HepG2 (cell line): ENCODE results near the gene RBM12. TPM values are rescaled to one million over a fixed set of nuclear protein-coding genes. Genes with fewer than 3 reads are reported as not detected.

Source experiments
- AGO1 ChIP-seq: fragments of 200-400 bp; formaldehyde crosslinking; IDR thresholded peaks from 2 replicates; pipeline ENCODE4 v1.6.1; 2017; ENCODE audit warnings: mild to moderate bottlenecking, low read depth, low read length, moderate library complexity; ENCODE audit not compliant: poor library complexity, severe bottlenecking
- GABPA ChIP-seq, 2 experiments: IDR thresholded peaks; 2 replicates each; pipeline ENCODE4 v1.6.1; 2011 to 2016; ENCODE audit warnings: low read depth in 2 of 2, low read length in 1 of 2, missing biosample characterization in 1 of 2, missing genetic modification characterization in 1 of 2
- GATAD2A ChIP-seq: IDR thresholded peaks from 2 replicates; pipeline ENCODE4 v1.6.1; 2016
- GMEB1 ChIP-seq: sonication (generic); formaldehyde crosslinking; IDR thresholded peaks from 2 replicates; pipeline ENCODE4 v1.5.1; 2020; ENCODE audit warnings: missing genetic modification reagents, mild to moderate bottlenecking, borderline replicate concordance
- HIVEP1 ChIP-seq: sonication (generic); formaldehyde crosslinking; IDR thresholded peaks from 2 replicates; pipeline ENCODE4 v1.4.0; 2020; ENCODE audit warnings: mild to moderate bottlenecking, missing genetic modification reagents
- KIAA2018 ChIP-seq: sonication (generic); formaldehyde crosslinking; IDR thresholded peaks from 2 replicates; pipeline ENCODE4 v1.5.0; 2020; ENCODE audit warnings: mild to moderate bottlenecking, missing genetic modification reagents, borderline replicate concordance
- MLLT10 ChIP-seq: sonication (generic); formaldehyde crosslinking; IDR thresholded peaks from 2 replicates; pipeline ENCODE4 v1.4.0; 2020; ENCODE audit warnings: missing genetic modification reagents
- NR1H2 ChIP-seq: sonication (generic); formaldehyde crosslinking; IDR thresholded peaks from 2 replicates; pipeline ENCODE4 v1.8.1; 2022; ENCODE audit warnings: low read depth, missing genetic modification reagents, borderline replicate concordance
- ZFP36L2 ChIP-seq: sonication (generic); formaldehyde crosslinking; IDR thresholded peaks from 2 replicates; pipeline ENCODE4 v1.4.0; 2020; ENCODE audit warnings: missing genetic modification reagents
- ZNF260 ChIP-seq: sonication (generic); formaldehyde crosslinking; IDR thresholded peaks from 2 replicates; pipeline ENCODE4 v1.4.0; 2020; ENCODE audit warnings: missing genetic modification reagents, low read depth, mild to moderate bottlenecking, borderline replicate concordance
- ZNF749 ChIP-seq: sonication (generic); formaldehyde crosslinking; IDR thresholded peaks from 2 replicates; pipeline ENCODE4 v1.8.0; 2022; ENCODE audit warnings: mild to moderate bottlenecking, missing genetic modification reagents, moderate library complexity, borderline replicate concordance
- polyA plus RNA-seq, 8 experiments: library from polyadenylated mRNA; depleted of rRNA in 3 of 8; stranded (reverse) in 7 of 8; unstranded in 1 of 8; fragments of >200 nt; fragmentation: Illumina TruSeq in 4 of 8; extraction: Trizol in 4 of 8; gene quantifications; 2 replicates each; pipeline versions ENCODE4 v1.2.1 to v1.2.3, GENCODE V29; 2011 to 2016; ENCODE audit warnings: low read depth in 4 of 8, missing spikeins in 1 of 8, mixed read lengths in 1 of 8; ENCODE audit not compliant: insufficient read depth in 1 of 8
- small RNA-seq, 3 experiments: library from RNA; depleted of rRNA; stranded (forward); fragments of <200 nt; gene quantifications; one replicate each; pipeline ENCODE3, GENCODE V24; 2012; ENCODE audit warnings: low read depth in 2 of 3, low replicate concordance in 1 of 3; ENCODE audit not compliant: insufficient read length in 3 of 3, insufficient read depth in 2 of 3
- total RNA-seq, 5 experiments: library from RNA; depleted of rRNA; stranded (reverse); fragments of >200 nt; fragmentation: Illumina TruSeq; extraction: Trizol; gene quantifications; 2 replicates each; pipeline ENCODE4 v1.2.3, GENCODE V29; 2016; ENCODE audit warnings: low read depth in 1 of 5

Gene RBM12
- total and polyA plus RNA-seq, 2 of the 13 experiments (the other 11 are each of a cell fraction or from before 2014, with no cell fraction given) = 97.9 to 104 TPM

- TF ChIP-seq NR1H2 (no peak), GATAD2A (CRISPR knock-in tag) (no peak), ZNF749 (no peak), ZFP36L2 (CRISPR knock-in tag) (no peak), ZNF260 (CRISPR knock-in tag) (no peak), MLLT10 (no peak), GMEB1 (CRISPR knock-in tag) (no peak), AGO1 (no peak), KIAA2018 (CRISPR knock-in tag) (no peak), GABPA (IDR thresholded peaks at IDR 0.05; ENCODE audit: low read depth, low read length) (no peak), GABPA (CRISPR knock-in tag; IDR thresholded peaks at IDR 0.05; ENCODE audit: low read depth) (no peak), HIVEP1 (CRISPR knock-in tag) (peak; percentile 17; the same call in 1 of the 2 replicates)
- TF ChIP-seq, all 625 proteins: peak for 3
Observed at GRCh38 chr20:35599776-35600120, 65.0 kb downstream of the RBM12 start (continued).

Small RNA genes within 50 kb of the gene (small RNA-seq; reads per million reads assigned to genes)
- gene RNU6-759P = 0 to 0.97 (median 0) reads per million in 3 experiments

Other genes with a start within 250 kb of the RBM12 start
- not detected in 2 replicates for gene GDF5, start 226.7 kb downstream of the RBM12 start, total RNA-seq (2016; rRNA removed; fragmentation: Illumina TruSeq; extraction: Trizol)
- gene GDF5, start 226.7 kb downstream of the RBM12 start, polyA plus RNA-seq (2011; rRNA removed) = not detected in 2 replicates
- gene CEP250, start 209.3 kb downstream of the RBM12 start, total RNA-seq (2016; rRNA removed; fragmentation: Illumina TruSeq; extraction: Trizol) = 55.3 and 55.7 TPM in 2 replicates
- gene CEP250, start 209.3 kb downstream of the RBM12 start, polyA plus RNA-seq (2011; rRNA removed) = 28.3 and 28.8 TPM in 2 replicates
- gene C20orf173, start 135.2 kb downstream of the RBM12 start, total RNA-seq (2016; rRNA removed; fragmentation: Illumina TruSeq; extraction: Trizol) = not detected in 2 replicates
- gene C20orf173, start 135.2 kb downstream of the RBM12 start, polyA plus RNA-seq (2011; rRNA removed) = not detected in 2 replicates
- 224 and 407 TPM in 2 replicates for gene ERGIC3, start 122.8 kb downstream of the RBM12 start, total RNA-seq (2016; rRNA removed; fragmentation: Illumina TruSeq; extraction: Trizol)
- 610 and 670 TPM in 2 replicates for gene ERGIC3, start 122.8 kb downstream of the RBM12 start, polyA plus RNA-seq (2011; rRNA removed)
- gene SPAG4, start 49.1 kb downstream of the RBM12 start, total RNA-seq (2016; rRNA removed; fragmentation: Illumina TruSeq; extraction: Trizol) = 2.5 and 5.8 TPM in 2 replicates
- 137 and 149 TPM in 2 replicates for gene SPAG4, start 49.1 kb downstream of the RBM12 start, polyA plus RNA-seq (2011; rRNA removed)
- gene CPNE1, start within 50 bp of the RBM12 start, total RNA-seq (2016; rRNA removed; fragmentation: Illumina TruSeq; extraction: Trizol) = 431 and 439 TPM in 2 replicates
- gene CPNE1, start within 50 bp of the RBM12 start, polyA plus RNA-seq (2011; rRNA removed) = 369 and 408 TPM in 2 replicates
- gene NFS1, start 34.5 kb upstream of the RBM12 start, total RNA-seq (2016; rRNA removed; fragmentation: Illumina TruSeq; extraction: Trizol) = 88.1 and 94.4 TPM in 2 replicates
- gene NFS1, start 34.5 kb upstream of the RBM12 start, polyA plus RNA-seq (2011; rRNA removed) = 61.8 and 65.9 TPM in 2 replicates
- gene ROMO1, start 34.5 kb upstream of the RBM12 start, total RNA-seq (2016; rRNA removed; fragmentation: Illumina TruSeq; extraction: Trizol) = 636 and 726 TPM in 2 replicates
- gene ROMO1, start 34.5 kb upstream of the RBM12 start, polyA plus RNA-seq (2011; rRNA removed) = 688 and 755 TPM in 2 replicates
- gene RBM39, start 77.4 kb upstream of the RBM12 start, total RNA-seq (2016; rRNA removed; fragmentation: Illumina TruSeq; extraction: Trizol) = 431 and 788 TPM in 2 replicates
- gene RBM39, start 77.4 kb upstream of the RBM12 start, polyA plus RNA-seq (2011; rRNA removed) = 859 and 920 TPM in 2 replicates
- gene PHF20, start 107.1 kb upstream of the RBM12 start, total RNA-seq (2016; rRNA removed; fragmentation: Illumina TruSeq; extraction: Trizol) = 34.1 and 43.3 TPM in 2 replicates
- 18.5 and 22.8 TPM in 2 replicates for gene PHF20, start 107.1 kb upstream of the RBM12 start, polyA plus RNA-seq (2011; rRNA removed)